Ovary (tissue), 3 donors: ENCODE measurements around the gene PPARD.

ENCODE experiments used
- POLR2A ChIP-seq: fragments of 450-650 bp; IDR thresholded peaks from one replicate; pipeline ENCODE4 v1.6.1; 2017; ENCODE audit warnings: antibody characterized with exemption, mild to moderate bottlenecking, moderate library complexity
- TF ChIP-seq, protein P1 (sequence below), 3 donors: fragments of 450-650 bp in 2 of 3; fragments of 200-600 bp in 1 of 3; IDR thresholded peaks; one replicate each; pipeline versions ENCODE4 v1.5.1 to v1.8.0; 2016 to 2022; ENCODE audit warnings: antibody characterized with exemption in 3 of 3, mild to moderate bottlenecking in 1 of 3
- donor health status: DM: no; HTN: no; CAD: no.

- TF ChIP-seq, protein P1, sequence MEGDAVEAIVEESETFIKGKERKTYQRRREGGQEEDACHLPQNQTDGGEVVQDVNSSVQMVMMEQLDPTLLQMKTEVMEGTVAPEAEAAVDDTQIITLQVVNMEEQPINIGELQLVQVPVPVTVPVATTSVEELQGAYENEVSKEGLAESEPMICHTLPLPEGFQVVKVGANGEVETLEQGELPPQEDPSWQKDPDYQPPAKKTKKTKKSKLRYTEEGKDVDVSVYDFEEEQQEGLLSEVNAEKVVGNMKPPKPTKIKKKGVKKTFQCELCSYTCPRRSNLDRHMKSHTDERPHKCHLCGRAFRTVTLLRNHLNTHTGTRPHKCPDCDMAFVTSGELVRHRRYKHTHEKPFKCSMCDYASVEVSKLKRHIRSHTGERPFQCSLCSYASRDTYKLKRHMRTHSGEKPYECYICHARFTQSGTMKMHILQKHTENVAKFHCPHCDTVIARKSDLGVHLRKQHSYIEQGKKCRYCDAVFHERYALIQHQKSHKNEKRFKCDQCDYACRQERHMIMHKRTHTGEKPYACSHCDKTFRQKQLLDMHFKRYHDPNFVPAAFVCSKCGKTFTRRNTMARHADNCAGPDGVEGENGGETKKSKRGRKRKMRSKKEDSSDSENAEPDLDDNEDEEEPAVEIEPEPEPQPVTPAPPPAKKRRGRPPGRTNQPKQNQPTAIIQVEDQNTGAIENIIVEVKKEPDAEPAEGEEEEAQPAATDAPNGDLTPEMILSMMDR (IDR thresholded peaks at IDR 0.05): no peak
- TF ChIP-seq POLR2A: no peak
Observed at GRCh38 chr6:35341557-35341956, 801 bp upstream of the PPARD start.
